NCI-H2107 treated with DMSO at 0.1 percent for 48 hours (cell line): ENCODE data around the gene COG7.
"Not testable (repeated sequence)": the region's sequence is repeated elsewhere in the genome, so short reads cannot be mapped to it uniquely, and the experiment has no call there.

Experiments used
- DNase-seq: peaks from one replicate; lab custom pipeline; 2025; ENCODE audit not compliant: unreplicated experiment; lab: John Stamatoyannopoulos, UW

The COG7 gene

DNA sequence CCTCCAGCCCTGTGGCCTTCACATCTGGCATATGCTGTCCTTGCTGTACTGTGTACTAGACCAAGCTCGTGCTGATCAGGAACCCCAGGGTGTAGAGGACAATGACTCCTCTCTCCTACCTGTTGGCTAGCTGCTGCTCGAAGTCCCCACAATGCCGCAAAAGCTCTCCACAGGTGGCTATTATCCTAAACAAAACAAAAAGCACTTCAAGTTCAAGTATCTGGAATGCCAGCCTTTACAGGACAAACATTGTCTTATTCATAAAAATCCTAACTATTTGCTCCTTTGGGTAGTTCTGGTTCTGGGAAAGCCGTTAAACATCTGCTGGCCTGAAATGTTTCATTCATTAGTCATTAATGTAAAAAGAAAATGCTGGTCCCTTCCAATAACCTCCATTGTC is 42.8 kb downstream of the COG7 start:
- DNase-seq = peak; percentile 85

DNA sequence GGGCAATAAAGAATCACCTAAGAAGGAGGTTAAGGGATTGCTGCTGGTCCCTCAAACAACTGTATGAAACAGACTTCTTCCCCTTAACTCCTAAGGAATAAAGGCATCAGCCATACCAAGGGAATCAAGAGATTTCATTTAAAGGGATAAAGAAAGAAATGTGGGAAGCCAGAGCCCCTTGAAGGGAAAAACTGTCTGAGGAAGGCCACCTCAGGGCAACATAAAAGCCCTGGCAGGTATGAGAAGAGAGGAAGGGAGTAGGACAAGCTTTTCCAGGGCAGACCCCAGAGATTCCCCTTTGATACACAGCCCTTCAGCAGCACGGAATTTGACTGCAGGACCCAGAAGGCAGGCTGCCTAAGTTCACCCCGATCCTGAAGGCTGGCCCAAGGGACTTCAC is 43.5 kb downstream of the COG7 start:
- no peak for DNase-seq

DNA sequence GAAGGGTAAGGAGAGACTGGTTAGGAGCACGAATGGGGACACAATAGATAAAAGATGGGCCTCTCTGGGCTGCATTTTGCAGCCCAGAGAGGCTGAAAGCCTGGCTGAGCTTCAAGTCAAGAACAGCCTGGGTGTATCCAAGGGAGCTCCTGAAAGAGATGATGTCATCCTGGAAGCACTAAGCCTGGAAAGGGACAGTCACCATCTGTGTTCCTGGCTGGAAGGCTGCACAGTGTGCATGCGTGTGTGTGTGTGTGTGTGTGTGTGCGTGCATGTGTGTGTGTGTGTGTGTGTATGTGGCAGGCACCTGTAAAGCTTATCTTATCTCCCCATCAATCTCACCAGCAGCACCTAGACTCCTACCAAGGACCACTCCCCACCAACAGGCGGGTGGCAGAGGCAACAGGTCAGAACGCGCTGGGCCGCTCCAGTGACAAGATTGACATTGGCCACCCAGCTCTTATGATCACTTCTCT is 44.1 kb downstream of the COG7 start:
- no peak for DNase-seq

DNA sequence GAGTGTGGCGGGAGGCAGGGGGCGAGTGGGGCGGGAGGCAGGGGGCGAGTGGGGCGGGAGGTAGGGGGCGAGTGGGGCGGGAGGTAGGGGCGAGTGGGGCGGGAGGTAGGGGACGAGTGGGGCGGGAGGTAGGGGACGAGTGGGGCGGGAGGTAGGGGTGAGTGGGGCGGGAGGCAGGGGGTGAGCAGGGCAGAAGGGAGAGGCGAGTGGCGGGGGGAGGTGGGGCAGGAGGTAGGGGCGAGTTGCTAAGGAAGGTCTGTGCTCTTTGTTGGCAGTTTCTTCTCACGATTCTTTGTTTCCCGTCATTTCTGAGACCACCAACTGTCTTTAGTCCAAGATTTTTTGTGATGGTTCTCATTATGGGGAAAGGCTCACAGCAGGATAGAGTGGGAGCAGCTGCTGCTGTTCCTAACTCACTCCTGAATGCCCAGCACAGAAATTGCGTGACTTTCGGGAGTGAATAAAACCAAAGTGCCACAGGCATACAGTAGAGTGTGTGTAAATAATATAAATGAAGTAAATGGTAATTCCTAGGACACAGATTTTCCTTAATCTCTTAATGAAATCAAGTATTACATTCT is 44.7 kb downstream of the COG7 start:
- DNase-seq = no peak

DNA sequence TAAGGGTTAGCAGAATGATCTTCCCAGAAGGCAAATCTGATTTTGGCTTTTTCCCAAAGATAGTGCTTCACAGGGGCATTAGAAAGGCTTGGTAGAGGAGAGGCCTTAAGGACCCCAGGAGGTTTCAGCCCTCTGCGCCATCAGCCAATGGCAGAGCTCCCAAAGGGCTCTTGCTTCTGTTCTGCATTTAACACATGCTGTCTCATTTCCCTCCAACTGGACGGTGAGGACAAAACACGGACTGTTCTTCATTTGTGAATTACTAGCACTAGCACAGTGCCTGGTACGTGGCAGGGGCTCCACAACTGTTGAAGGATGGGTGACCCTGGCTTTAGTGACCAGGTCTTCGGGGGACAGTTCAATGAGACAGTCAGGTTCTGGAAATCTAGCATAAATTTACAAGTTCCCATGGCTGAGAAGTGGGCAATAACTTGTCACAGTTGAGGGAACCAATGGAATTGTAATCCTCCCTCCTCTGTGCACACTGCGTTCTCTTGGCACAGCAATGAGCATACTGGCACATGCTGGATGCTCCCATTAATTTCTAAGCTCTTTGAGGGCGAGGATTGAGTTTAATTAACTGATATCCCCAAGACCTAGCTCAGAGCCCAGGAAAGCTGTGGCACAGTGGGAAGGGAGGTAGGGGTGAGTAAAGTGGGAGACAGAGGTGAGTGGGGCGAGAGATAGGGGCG is 45.4 kb downstream of the COG7 start:
- no peak for DNase-seq

DNA sequence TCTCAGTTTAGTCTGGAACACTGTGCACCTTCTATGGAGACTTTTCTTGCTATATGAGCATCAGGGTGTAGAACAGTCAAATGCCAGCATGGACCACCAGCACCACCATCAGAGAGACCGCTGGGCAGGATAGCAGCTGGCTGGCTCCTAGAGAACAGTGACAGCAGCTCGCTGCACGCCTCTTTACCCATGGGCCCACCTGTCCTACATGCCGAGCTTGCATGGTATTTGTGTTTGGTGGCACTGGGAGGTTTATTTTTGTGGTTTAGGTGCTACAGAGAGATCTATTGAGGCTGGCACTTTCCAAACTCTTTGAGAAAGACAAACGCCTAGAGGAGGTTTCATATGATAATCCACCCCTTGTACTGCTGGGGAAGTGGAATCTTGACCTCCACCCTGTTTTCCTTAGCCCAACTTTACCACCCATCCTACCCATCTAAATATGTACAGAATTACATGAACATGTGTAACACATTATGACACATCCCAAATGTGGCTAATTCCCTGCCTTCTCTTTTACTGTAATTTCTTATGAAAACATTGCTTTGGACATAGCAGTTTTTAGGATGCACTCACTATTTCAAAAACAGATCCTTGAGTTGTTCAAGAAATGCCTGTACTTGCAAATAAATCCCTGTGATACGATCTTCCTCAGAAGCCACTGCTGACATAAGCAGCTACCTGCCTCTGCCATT is 46.3 kb downstream of the COG7 start:
- no peak for DNase-seq

DNA sequence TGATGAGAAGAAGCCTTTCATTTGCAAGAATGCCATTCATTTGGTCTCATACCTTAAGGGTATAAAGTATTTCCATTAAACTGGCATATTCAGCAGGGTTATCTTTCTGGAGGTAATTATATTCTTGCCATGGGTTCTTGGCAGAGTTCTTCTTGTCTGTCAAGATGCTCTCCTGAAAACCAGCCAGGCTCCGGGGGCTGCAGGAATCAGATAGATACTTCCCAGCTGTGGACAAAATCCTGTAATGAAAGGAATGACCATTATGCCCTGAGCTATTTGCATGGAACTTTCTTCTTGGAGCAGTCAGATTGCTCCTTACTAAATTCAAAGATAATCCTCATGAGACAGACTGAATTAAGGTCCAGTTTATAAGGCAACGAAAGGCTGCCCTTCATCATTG is 47.0 kb downstream of the COG7 start:
- no peak for DNase-seq

DNA sequence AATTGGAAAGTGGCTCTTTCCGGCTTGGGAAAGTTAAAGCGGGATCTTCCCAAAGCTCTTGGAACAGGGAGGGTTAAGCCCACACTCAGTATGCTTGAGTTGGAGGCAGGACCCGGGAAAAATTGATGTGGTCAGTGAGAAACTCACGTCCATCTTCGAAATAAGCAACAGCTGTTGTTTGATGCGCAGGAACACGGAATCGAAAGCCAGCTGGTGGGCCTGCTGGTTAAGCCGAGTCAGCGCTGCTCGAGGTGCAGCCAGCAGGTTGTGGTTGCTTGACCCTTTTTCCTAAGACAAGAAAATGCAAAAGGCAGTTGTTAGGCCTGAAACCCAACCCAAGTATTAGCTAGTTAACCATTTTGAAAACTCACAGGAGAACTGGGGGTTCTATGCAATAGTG is 49.4 kb downstream of the COG7 start:
- no peak for DNase-seq

DNA sequence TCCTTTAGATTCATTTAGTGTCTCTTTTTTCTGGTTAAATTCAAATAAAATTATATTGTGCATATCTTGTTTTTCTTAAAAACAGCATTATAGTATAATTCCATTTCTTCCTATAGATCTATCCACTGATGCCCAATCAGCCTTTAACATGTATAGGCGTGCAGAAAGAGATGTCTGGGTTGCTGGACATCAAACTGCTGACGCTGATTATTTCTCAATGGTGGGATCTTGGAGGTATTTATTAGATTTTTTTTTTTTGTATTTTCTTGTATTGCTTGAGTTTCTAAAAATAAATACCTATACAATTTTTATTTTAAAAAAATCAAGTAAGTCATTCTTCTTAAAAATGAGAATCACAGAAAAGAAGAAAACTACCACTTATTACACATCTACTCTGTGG is 50.9 kb downstream of the COG7 start:
- DNase-seq = no peak

DNA sequence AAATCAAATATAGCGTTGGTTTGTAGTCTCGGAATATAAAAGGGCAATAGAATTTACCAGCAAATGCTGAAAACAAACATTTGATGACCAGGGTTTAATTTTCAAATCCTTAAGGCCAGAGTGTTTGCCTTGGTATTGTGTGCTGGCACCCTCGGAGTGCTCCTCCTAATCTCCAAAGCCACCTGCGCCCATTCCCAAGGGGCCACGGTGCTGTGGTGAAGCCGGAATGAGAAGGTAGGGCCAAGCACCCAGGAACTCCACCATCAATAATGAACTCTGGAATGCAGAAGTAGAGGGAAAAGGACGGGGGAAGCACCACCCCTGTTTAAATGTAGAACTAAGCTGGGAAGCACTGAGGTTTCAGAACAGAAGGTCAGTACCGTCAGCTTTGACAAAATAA is 51.9 kb downstream of the COG7 start:
- DNase-seq = peak; percentile 15

DNA sequence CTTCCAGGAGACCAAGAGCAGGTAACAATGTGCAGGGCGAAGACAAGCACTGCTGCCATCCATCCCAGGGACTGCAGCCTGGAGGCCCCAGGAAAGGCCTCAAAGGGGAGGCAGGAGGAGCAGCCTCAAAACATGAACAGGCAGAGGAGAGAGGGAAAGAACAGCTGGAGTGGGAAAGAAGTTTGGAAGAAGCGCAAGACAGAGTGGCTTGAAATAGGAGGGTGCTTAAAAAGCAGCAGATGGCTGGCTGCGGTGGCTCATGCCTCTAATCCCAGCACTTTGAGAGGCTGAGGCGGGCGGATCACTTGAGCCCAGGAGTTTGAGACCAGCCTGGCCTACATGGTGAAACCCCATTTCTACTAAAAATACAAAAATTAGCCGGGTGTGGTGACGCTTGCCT is 52.5 kb downstream of the COG7 start:
- not testable (repeated sequence) for DNase-seq

DNA sequence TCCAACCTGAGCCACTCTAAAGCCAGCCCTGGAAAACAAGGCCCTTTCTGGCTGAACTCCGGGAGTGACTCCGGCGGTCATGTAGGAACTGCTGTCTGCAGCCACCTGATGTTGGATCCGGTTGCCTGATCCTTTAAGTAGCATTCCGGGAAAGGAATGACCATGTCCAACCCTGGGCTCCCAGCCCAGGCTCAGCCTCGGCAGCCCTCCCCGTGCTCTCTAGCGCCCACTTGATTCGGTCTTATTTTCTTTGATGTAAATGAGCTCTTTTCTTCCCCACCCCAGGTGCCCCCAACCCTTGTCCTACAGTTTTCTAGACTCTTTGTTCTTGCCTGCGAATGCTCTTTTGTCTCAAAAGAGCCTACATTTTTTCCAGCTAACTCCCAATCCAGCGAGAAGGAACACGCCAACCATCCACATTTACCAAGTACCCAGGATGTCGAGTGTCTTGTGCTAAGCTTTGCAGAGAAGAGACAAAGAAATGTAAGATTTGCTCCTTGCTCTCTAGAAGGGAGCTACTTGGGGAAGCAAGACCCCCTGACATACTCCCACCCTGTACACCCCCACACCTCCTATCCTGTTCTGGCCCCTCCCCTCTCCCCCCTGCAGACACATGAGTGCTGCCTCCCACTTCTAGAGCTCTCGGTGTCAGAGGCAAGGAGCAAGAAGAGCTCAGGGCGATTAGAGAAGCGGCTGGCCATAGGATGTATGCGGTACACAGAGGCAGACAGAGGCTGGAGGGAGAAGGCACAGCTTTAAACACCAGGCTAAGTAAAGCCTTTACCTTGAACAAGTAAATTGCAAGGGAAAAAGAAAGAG is 53.8 kb downstream of the COG7 start:
- DNase-seq = no peak

DNA sequence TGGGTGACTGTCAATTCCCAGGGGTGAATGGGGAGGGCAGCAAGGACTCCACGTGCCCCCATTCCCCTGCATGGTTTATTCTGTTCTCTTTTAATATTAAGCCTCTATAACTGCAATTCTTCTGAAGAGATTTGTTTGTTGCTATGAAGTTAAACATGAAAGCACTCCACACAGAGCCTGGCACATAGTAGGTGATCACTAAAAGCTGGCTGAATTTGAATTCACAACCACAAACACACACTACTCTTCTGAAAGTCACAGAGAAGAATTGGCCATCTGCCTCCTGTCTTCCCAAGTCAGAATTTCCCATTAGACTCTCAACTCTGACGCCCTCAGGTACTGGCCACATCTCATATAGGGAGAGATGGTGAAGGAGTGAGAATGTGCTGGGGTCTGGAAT is 55.5 kb downstream of the COG7 start:
- no peak for DNase-seq

DNA sequence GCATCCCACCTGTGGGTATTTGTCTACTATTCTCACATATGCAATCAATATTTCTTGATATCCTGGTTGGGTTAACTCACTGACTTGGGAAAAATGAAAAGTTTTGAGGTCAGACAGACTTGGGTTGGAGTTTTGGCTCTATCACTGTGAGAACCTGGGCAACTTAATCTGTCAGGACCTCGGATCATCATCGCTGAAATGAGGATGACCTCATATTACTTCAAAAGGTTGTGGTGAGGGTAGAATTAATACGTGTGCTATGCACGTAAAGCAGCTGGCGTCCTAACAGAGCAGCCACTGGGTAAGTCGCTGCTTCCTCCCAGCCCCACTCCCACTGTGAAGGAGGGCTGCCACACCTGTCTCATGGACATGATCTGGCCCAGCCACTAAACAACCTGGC is 57.3 kb downstream of the COG7 start:
- no peak for DNase-seq

DNA sequence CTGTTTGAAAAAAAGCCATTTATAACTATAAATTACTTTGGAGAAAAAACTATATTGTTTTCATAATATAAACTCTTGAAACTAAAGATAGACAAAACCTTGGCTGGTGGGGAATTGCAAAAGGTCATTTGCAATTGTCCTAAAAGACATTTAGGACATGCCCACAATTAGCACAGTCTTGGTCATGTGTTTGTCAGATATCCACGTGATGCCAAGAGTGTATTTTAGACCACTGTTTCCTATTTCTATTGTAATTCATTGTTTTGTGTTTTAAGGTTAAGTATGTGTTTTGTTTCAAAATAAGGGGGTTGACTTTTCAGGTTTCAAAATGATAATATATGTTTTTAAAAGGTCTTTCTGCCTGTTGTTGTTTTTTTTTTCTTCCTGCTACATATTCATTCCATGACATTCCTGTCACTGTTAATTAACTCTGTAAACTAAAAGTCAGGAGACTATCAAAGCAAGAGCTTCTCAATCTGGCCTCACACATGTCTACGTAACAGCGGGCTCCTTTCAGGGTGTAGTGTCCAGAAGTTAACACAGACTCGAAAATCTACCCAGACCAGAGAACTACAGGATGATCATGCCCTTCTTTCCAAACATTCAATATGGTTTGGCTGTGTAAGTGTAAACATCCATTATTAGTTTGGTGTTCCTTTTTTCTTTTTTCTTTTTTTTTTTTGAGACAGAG is 58.7 kb downstream of the COG7 start:
- no peak for DNase-seq

DNA sequence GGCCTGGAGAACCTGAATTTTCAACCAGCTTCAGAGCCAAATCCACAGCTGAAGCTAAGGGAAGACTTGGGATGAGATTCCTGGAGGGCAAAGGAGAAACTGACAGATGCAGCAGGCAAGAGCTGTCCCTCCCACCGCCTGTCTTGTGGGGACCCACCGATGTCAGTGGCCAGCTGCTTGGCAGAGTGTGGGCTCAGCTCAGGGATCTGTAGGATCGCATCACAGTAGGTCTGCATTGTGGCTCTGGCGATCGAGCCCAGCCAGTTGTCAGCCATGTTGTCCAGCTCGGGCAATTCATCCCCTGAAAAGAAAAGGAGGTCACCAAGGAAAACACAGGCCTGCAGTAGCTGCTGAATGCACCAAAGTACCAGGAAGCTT is 60.8 kb downstream of the COG7 start:
- DNase-seq = no peak

DNA sequence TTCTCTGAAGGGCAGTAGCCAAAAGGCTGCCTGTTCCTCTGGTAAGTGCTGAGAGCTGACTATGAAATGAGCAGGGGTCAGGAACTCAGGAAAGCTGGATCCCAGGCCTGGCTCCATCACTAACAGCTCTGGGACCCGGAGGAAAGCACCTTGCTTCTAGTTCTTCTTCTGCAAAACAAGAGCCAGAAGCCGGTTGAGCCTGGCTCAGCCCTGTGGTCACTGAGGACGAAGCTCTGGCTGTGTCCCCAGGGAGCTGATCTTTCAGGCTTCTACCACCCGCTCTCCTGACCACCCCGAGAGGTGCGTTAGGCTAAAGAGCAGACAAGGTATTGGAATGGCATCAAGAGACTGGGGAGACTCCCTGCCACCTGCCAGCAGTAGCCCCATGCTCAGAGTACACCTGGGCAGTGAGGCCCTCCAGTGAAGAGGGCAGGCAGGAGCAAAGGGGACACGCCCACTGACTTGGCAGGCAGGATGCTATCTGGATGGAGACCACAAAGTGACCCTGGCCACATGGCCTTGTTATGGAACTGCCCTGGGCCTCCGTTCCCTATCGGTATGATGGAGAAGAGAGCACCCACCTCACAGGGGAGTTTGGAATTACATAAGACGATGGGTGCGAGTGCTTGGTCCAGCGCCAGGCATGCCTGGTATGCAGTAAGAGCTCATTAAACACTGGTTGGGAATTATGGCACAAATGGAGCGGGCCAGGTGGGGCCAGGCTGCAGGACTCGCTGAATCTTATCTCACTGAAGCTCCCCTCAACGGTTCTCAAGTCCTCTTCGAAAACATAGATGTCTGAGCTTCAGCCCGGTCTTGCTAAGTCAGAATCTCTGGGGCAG is 61.4 kb downstream of the COG7 start:
- no peak for DNase-seq

DNA sequence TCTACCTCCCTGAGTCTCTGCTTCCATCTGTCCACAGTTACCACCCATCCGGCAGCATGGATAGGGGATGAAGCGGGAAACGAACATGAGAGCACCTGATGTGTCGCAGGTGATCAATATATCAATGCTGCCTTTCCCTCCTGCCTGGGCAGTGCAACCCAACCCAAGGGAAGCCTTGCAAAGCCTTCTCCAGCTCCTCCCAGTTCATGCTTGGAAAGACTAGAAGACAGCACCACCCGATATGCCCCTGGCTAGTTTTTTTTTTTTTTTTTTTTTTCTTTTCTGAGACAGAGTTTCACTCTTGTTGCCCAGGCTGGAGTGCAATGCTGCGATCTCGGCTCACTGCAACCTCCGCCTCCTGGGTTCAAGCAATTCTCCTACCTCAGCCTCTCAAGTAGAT is 63.1 kb downstream of the COG7 start:
- not testable (repeated sequence) for DNase-seq

DNA sequence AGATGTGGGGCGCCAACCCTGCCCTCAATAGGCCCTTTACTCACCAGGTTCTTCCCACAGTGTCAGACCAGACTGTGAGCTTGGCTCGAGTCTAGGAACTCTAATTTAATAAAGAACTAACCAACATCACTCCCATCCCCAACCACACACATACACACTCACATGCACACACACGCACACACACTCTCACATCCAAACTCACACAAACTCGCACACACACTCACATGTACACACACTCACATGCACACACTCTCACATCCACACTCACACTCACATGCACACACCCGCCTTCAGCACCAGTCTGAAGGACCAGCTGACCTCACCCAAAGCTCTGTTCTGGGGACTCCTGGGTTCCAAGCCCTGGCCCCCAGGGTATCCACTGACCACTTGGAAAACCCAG is 63.8 kb downstream of the COG7 start:
- DNase-seq = no peak

DNA sequence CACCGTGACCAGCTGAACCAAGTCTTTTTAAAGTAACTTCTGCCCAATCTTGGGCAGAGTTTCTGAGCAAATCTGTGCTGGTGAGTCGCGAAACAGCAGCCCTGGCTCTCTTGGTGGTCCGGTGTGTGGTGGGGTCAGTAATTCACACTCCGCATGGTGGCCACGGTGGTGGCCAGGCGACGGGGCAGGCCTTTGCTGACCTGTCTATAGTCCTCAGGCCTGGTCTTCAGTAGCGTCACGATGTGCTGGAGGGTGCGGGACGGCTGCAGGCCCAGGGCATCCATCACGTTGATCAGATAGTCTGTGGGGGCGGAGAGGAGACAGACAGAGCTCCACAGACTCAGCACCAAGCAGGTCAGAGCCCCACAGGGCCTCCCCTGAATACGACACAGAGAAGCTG is 64.2 kb downstream of the COG7 start:
- no peak for DNase-seq
